ENCODE measurements around the gene DNAAF5. TPM values are rescaled to one million over a fixed set of nuclear protein-coding genes. Genes with fewer than 3 reads are reported as not detected.

The DNAAF5 gene
- total and polyA plus RNA-seq, 4 experiments from 2014 or later: 1.7 to 19.4 (median 10.3) TPM

GRCh38 chr7:780516-780915 lies 54.0 kb downstream of the DNAAF5 start:
- Histone ChIP-seq H3K27ac (ENCODE audit: low read depth, low read length) (no peak overlapping the region), H3K4me3 (ENCODE audit: low read length in 2 of 2) (no peak overlapping the region), H3K9me3 (ENCODE audit: control insufficient read depth in 1 of 2, low read length in 2 of 2) (no peaks in the 10 kb centered on the region), H3K36me3 (ENCODE audit: insufficient read depth, low read length) (peaks cover 7% of the 10 kb centered on the region), H3K27me3 (ENCODE audit: insufficient read depth, low read length) (no peaks in the 10 kb centered on the region), H3K4me1 (ENCODE audit: insufficient read depth, low read length) (no peaks in the 10 kb centered on the region)
- Mint-ChIP-seq H3K9me3 (peaks cover 0 to 2% (median 0%) of the 10 kb centered on the region in 8 donors), H3K4me3 (no peak overlapping the region), H3K27ac (no peak overlapping the region), H3K36me3 (peaks cover 31 to 34% of the 10 kb centered on the region in 2 donors), H3K4me1 (peaks cover 0 to 1% (median 0%) of the 10 kb centered on the region in 4 donors), H3K27me3 (no peaks in the 10 kb centered on the region)
- DNase-seq: no peak
- ChIA-PET CTCF (ENCODE audit: partially characterized antibody) (no interaction called here), POLR2A (ENCODE audit: partially characterized antibody) (no interaction called here)
- intact Hi-C loops (cut with micrococcal nuclease): no loop called here

- Mint-ChIP-seq H3K9me3 (peaks cover 0 to 2% (median 0%) of the 10 kb centered on the region in 8 donors), H3K4me3 (no peak overlapping the region), H3K27ac (peak overlapping the region in 1 of 7 donors; percentile 29), H3K27me3 (no peaks in the 10 kb centered on the region), H3K4me1 (peaks cover 0 to 3% (median under 1%) of the 10 kb centered on the region in 4 donors), H3K36me3 (peaks cover 30 to 31% of the 10 kb centered on the region in 2 donors)
- no peak overlapping the region for H3K4me3 ChIP-seq (ENCODE audit: low read length in 2 of 2)
- H3K4me1 ChIP-seq (ENCODE audit: insufficient read depth, low read length): no peaks in the 10 kb centered on the region
- DNase-seq: no peak
- peaks cover 5% of the 10 kb centered on the region for H3K36me3 ChIP-seq (ENCODE audit: insufficient read depth, low read length)
- POLR2A ChIA-PET (ENCODE audit: partially characterized antibody): no interaction called here
- no peaks in the 10 kb centered on the region for H3K9me3 ChIP-seq (ENCODE audit: control insufficient read depth in 1 of 2, low read length in 2 of 2)
- intact Hi-C loops (cut with micrococcal nuclease): no loop called here
- no peaks in the 10 kb centered on the region for H3K27me3 ChIP-seq (ENCODE audit: insufficient read depth, low read length)
- H3K27ac ChIP-seq (ENCODE audit: low read depth, low read length): no peak overlapping the region
- CTCF ChIA-PET (ENCODE audit: partially characterized antibody): interaction anchor here (0.9 kb wide), 1 partner anchor 9 kb away, joined by 3 read pairs; no protein-coding TSS in a partner anchor
Observed at GRCh38 chr7:781186-781849, 54.8 kb downstream of the DNAAF5 start.

- POLR2A ChIA-PET (ENCODE audit: partially characterized antibody): no interaction called here
- H3K4me3 Mint-ChIP-seq: no peak overlapping the region
- no peak overlapping the region for H3K27ac Mint-ChIP-seq
- peaks cover 0 to 5% (median 1%) of the 10 kb centered on the region in 4 donors for H3K4me1 Mint-ChIP-seq
- no peaks in the 10 kb centered on the region for H3K27me3 ChIP-seq (ENCODE audit: insufficient read depth, low read length)
- H3K4me3 ChIP-seq (ENCODE audit: low read length in 2 of 2): no peak overlapping the region
- H3K36me3 ChIP-seq (ENCODE audit: insufficient read depth, low read length): peaks cover 5% of the 10 kb centered on the region
- DNase-seq: no peak
- no peak overlapping the region for H3K27ac ChIP-seq (ENCODE audit: low read depth, low read length)
- peaks cover 27 to 31% of the 10 kb centered on the region in 2 donors for H3K36me3 Mint-ChIP-seq
- H3K27me3 Mint-ChIP-seq: no peaks in the 10 kb centered on the region
- peaks cover 0 to 2% (median 0%) of the 10 kb centered on the region in 8 donors for H3K9me3 Mint-ChIP-seq
- CTCF ChIA-PET (ENCODE audit: partially characterized antibody): interaction anchor here (0.9 kb wide), 1 partner anchor 8 kb away, joined by 3 read pairs; no protein-coding TSS in a partner anchor
- no peaks in the 10 kb centered on the region for H3K4me1 ChIP-seq (ENCODE audit: insufficient read depth, low read length)
- no peaks in the 10 kb centered on the region for H3K9me3 ChIP-seq (ENCODE audit: control insufficient read depth in 1 of 2, low read length in 2 of 2)
- intact Hi-C loops (cut with micrococcal nuclease): no loop called here
Observed at GRCh38 chr7:781936-782529, 55.5 kb downstream of the DNAAF5 start.

- ChIA-PET POLR2A (ENCODE audit: partially characterized antibody) (no interaction called here), CTCF (ENCODE audit: partially characterized antibody) (interaction anchor here (1.1 to 10.5 kb wide), 4 partner anchors 14 to 93 kb away, joined by 3 to 115 read pairs (median 3); partner anchors contain the start of gene GET4)
- no peaks in the 10 kb centered on the region for H3K4me1 ChIP-seq (ENCODE audit: insufficient read depth, low read length)
- H3K9me3 ChIP-seq (ENCODE audit: control insufficient read depth in 1 of 2, low read length in 2 of 2): no peaks in the 10 kb centered on the region
- no peaks in the 10 kb centered on the region for H3K27me3 ChIP-seq (ENCODE audit: insufficient read depth, low read length)
- H3K27ac ChIP-seq (ENCODE audit: low read depth, low read length): no peak overlapping the region
- intact Hi-C loops (cut with micrococcal nuclease): no loop called here
- peaks cover 24 to 28% of the 10 kb centered on the region in 2 donors for H3K36me3 Mint-ChIP-seq
- no peak for DNase-seq
- H3K27ac Mint-ChIP-seq: no peak overlapping the region
- H3K4me3 ChIP-seq (ENCODE audit: low read length in 2 of 2): no peak overlapping the region
- H3K4me3 Mint-ChIP-seq: no peak overlapping the region
- H3K9me3 Mint-ChIP-seq: peaks cover 0 to 2% (median 0%) of the 10 kb centered on the region in 8 donors
- H3K36me3 ChIP-seq (ENCODE audit: insufficient read depth, low read length): peaks cover 3% of the 10 kb centered on the region
- H3K27me3 Mint-ChIP-seq: no peaks in the 10 kb centered on the region
- H3K4me1 Mint-ChIP-seq: peaks cover 0 to 5% (median under 1%) of the 10 kb centered on the region in 4 donors
Observed at GRCh38 chr7:782718-783449, 56.4 kb downstream of the DNAAF5 start.

- peaks cover 0 to 2% (median 0%) of the 10 kb centered on the region in 8 donors for H3K9me3 Mint-ChIP-seq
- intact Hi-C loops (cut with micrococcal nuclease): no loop called here
- no peak for DNase-seq
- H3K36me3 Mint-ChIP-seq: peaks cover 28% of the 10 kb centered on the region in 2 donors
- peak overlapping the region in 1 of 7 donors; percentile 60 for H3K27ac Mint-ChIP-seq
- H3K4me1 Mint-ChIP-seq: peaks cover 0 to 5% (median under 1%) of the 10 kb centered on the region in 4 donors
- H3K27me3 Mint-ChIP-seq: no peaks in the 10 kb centered on the region
- Histone ChIP-seq H3K36me3 (ENCODE audit: insufficient read depth, low read length) (no peaks in the 10 kb centered on the region), H3K4me3 (ENCODE audit: low read length in 2 of 2) (no peak overlapping the region), H3K4me1 (ENCODE audit: insufficient read depth, low read length) (no peaks in the 10 kb centered on the region), H3K9me3 (ENCODE audit: control insufficient read depth in 1 of 2, low read length in 2 of 2) (no peaks in the 10 kb centered on the region), H3K27ac (ENCODE audit: low read depth, low read length) (no peak overlapping the region), H3K27me3 (ENCODE audit: insufficient read depth, low read length) (no peaks in the 10 kb centered on the region)
- H3K4me3 Mint-ChIP-seq: no peak overlapping the region
- ChIA-PET POLR2A (ENCODE audit: partially characterized antibody) (no interaction called here), CTCF (ENCODE audit: partially characterized antibody) (interaction anchor here (0.6 to 10.5 kb wide), 5 partner anchors 13 to 92 kb away, joined by 3 to 115 read pairs (median 3); partner anchors contain the start of gene GET4)
Observed at GRCh38 chr7:783556-784490, 57.3 kb downstream of the DNAAF5 start.

- peaks cover 0 to 2% (median 0%) of the 10 kb centered on the region in 8 donors for H3K9me3 Mint-ChIP-seq
- H3K27me3 Mint-ChIP-seq: no peaks in the 10 kb centered on the region
- H3K4me1 Mint-ChIP-seq: peaks cover 0 to 5% (median under 1%) of the 10 kb centered on the region in 4 donors
- ChIA-PET CTCF (ENCODE audit: partially characterized antibody) (interaction anchor here (1.8 to 10.5 kb wide), 2 partner anchors 86 to 90 kb away, joined by 5 to 115 read pairs; no protein-coding TSS in a partner anchor), POLR2A (ENCODE audit: partially characterized antibody) (no interaction called here)
- intact Hi-C loops (cut with micrococcal nuclease): loop anchor here (5.0 kb wide), 1 partner anchor 167 kb away; the partner anchor contains the start of gene ADAP1
- H3K27me3 ChIP-seq (ENCODE audit: insufficient read depth, low read length): no peaks in the 10 kb centered on the region
- H3K27ac ChIP-seq (ENCODE audit: low read depth, low read length): no peak overlapping the region
- H3K4me3 Mint-ChIP-seq: no peak overlapping the region
- H3K4me1 ChIP-seq (ENCODE audit: insufficient read depth, low read length): no peaks in the 10 kb centered on the region
- peak overlapping the region in 1 of 7 donors; percentile 24 for H3K27ac Mint-ChIP-seq
- no peak overlapping the region for H3K4me3 ChIP-seq (ENCODE audit: low read length in 2 of 2)
- peaks cover 25 to 31% of the 10 kb centered on the region in 2 donors for H3K36me3 Mint-ChIP-seq
- H3K36me3 ChIP-seq (ENCODE audit: insufficient read depth, low read length): no peaks in the 10 kb centered on the region
- no peak for DNase-seq
- no peaks in the 10 kb centered on the region for H3K9me3 ChIP-seq (ENCODE audit: control insufficient read depth in 1 of 2, low read length in 2 of 2)
Observed at GRCh38 chr7:784971-785370, 58.5 kb downstream of the DNAAF5 start.
